ENCODE results near the gene ZNF726. TPM values are rescaled to one million over a fixed set of nuclear protein-coding genes. Genes with fewer than 3 reads are reported as not detected.
A peak's percentile ranks its signal among the peaks of the same experiment; 100 is the strongest.
"Not testable (repeated sequence)": the region's sequence is repeated elsewhere in the genome, so short reads cannot be mapped to it uniquely, and the experiment has no call there.

The ZNF726 gene
- total and polyA plus RNA-seq, 3 experiments from 2014 or later = 1.6 to 13.1 (median 12.6) TPM

- Histone ChIP-seq H3K27me3 (ENCODE audit: insufficient read depth, low read length, poor library complexity, severe bottlenecking) (no peaks in the 10 kb centered on the region), H3K4me3 (ENCODE audit: low read length) (no peak overlapping the region), H3K4me1 (ENCODE audit: insufficient read depth, low read length) (no peaks in the 10 kb centered on the region), H3K9me3 (ENCODE audit: low read length) (no peaks in the 10 kb centered on the region), H3K27ac (ENCODE audit: low read depth, low read length) (no peak overlapping the region), H3K36me3 (ENCODE audit: insufficient read depth, low read length) (no peaks in the 10 kb centered on the region)
- H3K36me3 Mint-ChIP-seq = peaks cover 4 to 63% (median 11%) of the 10 kb centered on the region in 3 donors
- POLR2A ChIA-PET = no interaction called here
- H3K4me1 Mint-ChIP-seq = peaks cover 15 to 20% (median 19%) of the 10 kb centered on the region in 3 donors
- H3K4me3 Mint-ChIP-seq = peak overlapping the region in 6 of 7 donors; percentile 26 to 70 (median 42)
- CTCF ChIA-PET = no interaction called here
- H3K27me3 Mint-ChIP-seq = peaks cover 0 to 1% of the 10 kb centered on the region in 2 donors
- peaks cover 14 to 33% (median 16%) of the 10 kb centered on the region in 5 donors for H3K9me3 Mint-ChIP-seq
- peak overlapping the region in 3 of 8 donors; percentile 38 to 48 (median 41) for H3K27ac Mint-ChIP-seq
- no peak for DNase-seq
Measured at GRCh38 chr19:23946569-23946968, 31.9 kb downstream of the ZNF726 start.

GRCh38 chr19:23949611-23950010 is 34.9 kb downstream of the ZNF726 start:
- ChIA-PET POLR2A (no interaction called here), CTCF (no interaction called here)
- Mint-ChIP-seq H3K27me3 (peaks cover 0 to 1% of the 10 kb centered on the region in 2 donors), H3K27ac (no peak overlapping the region), H3K36me3 (peaks cover 3 to 44% (median 9%) of the 10 kb centered on the region in 3 donors), H3K4me3 (no peak overlapping the region), H3K4me1 (peaks cover 15 to 20% (median 19%) of the 10 kb centered on the region in 3 donors), H3K9me3 (peaks cover 9 to 23% (median 13%) of the 10 kb centered on the region in 5 donors)
- Histone ChIP-seq H3K4me1 (ENCODE audit: insufficient read depth, low read length) (no peaks in the 10 kb centered on the region), H3K27me3 (ENCODE audit: insufficient read depth, low read length, poor library complexity, severe bottlenecking) (no peaks in the 10 kb centered on the region), H3K36me3 (ENCODE audit: insufficient read depth, low read length) (no peaks in the 10 kb centered on the region), H3K27ac (ENCODE audit: low read depth, low read length) (no peak overlapping the region), H3K9me3 (ENCODE audit: low read length) (no peaks in the 10 kb centered on the region), H3K4me3 (ENCODE audit: low read length) (no peak overlapping the region)
- DNase-seq = no peak

GRCh38 chr19:23956051-23956450 is 41.4 kb downstream of the ZNF726 start:
- H3K4me1 Mint-ChIP-seq = no peaks in the 10 kb centered on the region
- H3K27ac ChIP-seq (ENCODE audit: low read depth, low read length) = no peak overlapping the region
- ChIA-PET CTCF (no interaction called here), POLR2A (no interaction called here)
- no peaks in the 10 kb centered on the region for H3K9me3 ChIP-seq (ENCODE audit: low read length)
- H3K4me3 ChIP-seq (ENCODE audit: low read length) = no peak overlapping the region
- H3K36me3 ChIP-seq (ENCODE audit: insufficient read depth, low read length) = no peaks in the 10 kb centered on the region
- H3K9me3 Mint-ChIP-seq = peaks cover 0 to 2% (median 0%) of the 10 kb centered on the region in 5 donors
- no peaks in the 10 kb centered on the region for H3K27me3 ChIP-seq (ENCODE audit: insufficient read depth, low read length, poor library complexity, severe bottlenecking)
- DNase-seq = no peak
- no peaks in the 10 kb centered on the region for H3K4me1 ChIP-seq (ENCODE audit: insufficient read depth, low read length)
- H3K4me3 Mint-ChIP-seq = no peak overlapping the region
- H3K27me3 Mint-ChIP-seq = peaks cover 0 to 2% of the 10 kb centered on the region in 2 donors
- no peak overlapping the region for H3K27ac Mint-ChIP-seq
- peaks cover 0 to 2% (median 0%) of the 10 kb centered on the region in 3 donors for H3K36me3 Mint-ChIP-seq

- Histone ChIP-seq H3K4me3 (ENCODE audit: low read length) (no peak overlapping the region), H3K4me1 (ENCODE audit: insufficient read depth, low read length) (no peaks in the 10 kb centered on the region), H3K36me3 (ENCODE audit: insufficient read depth, low read length) (no peaks in the 10 kb centered on the region), H3K27me3 (ENCODE audit: insufficient read depth, low read length, poor library complexity, severe bottlenecking) (no peaks in the 10 kb centered on the region), H3K9me3 (ENCODE audit: low read length) (no peaks in the 10 kb centered on the region), H3K27ac (ENCODE audit: low read depth, low read length) (no peak overlapping the region)
- POLR2A ChIA-PET = no interaction called here
- DNase-seq = no peak
- CTCF ChIA-PET = interaction anchor here (1.0 kb wide), 1 partner anchor 76 kb away, joined by 3 read pairs; no protein-coding TSS in a partner anchor
- Mint-ChIP-seq H3K9me3 (peaks cover 0 to 2% (median 0%) of the 10 kb centered on the region in 5 donors), H3K36me3 (peaks cover 0 to 2% (median 0%) of the 10 kb centered on the region in 3 donors), H3K27me3 (peaks cover 0 to 2% of the 10 kb centered on the region in 2 donors), H3K4me3 (no peak overlapping the region), H3K4me1 (no peaks in the 10 kb centered on the region), H3K27ac (no peak overlapping the region)
Measured at GRCh38 chr19:23957660-23958281, 43.1 kb downstream of the ZNF726 start.

GRCh38 chr19:23963396-23963795 is 48.7 kb downstream of the ZNF726 start:
- H3K27me3 ChIP-seq (ENCODE audit: insufficient read depth, low read length, poor library complexity, severe bottlenecking); H3K36me3 ChIP-seq (ENCODE audit: insufficient read depth, low read length); H3K36me3 Mint-ChIP-seq; H3K9me3 ChIP-seq (ENCODE audit: low read length); H3K4me3 Mint-ChIP-seq; H3K4me1 ChIP-seq (ENCODE audit: insufficient read depth, low read length); H3K4me1 Mint-ChIP-seq; H3K27ac Mint-ChIP-seq; DNase-seq; H3K27ac ChIP-seq (ENCODE audit: low read depth, low read length); H3K4me3 ChIP-seq (ENCODE audit: low read length); H3K9me3 Mint-ChIP-seq; POLR2A ChIA-PET; CTCF ChIA-PET: not testable (repeated sequence)
- H3K27me3 Mint-ChIP-seq = peaks cover 6 to 18% of the 10 kb centered on the region in 2 donors

GRCh38 chr19:23963881-23964280 is 49.2 kb downstream of the ZNF726 start:
- H3K9me3 Mint-ChIP-seq; H3K4me1 ChIP-seq (ENCODE audit: insufficient read depth, low read length); H3K27ac ChIP-seq (ENCODE audit: low read depth, low read length); CTCF ChIA-PET; POLR2A ChIA-PET; H3K4me1 Mint-ChIP-seq; DNase-seq; H3K4me3 Mint-ChIP-seq; H3K27me3 ChIP-seq (ENCODE audit: insufficient read depth, low read length, poor library complexity, severe bottlenecking); H3K36me3 ChIP-seq (ENCODE audit: insufficient read depth, low read length); H3K36me3 Mint-ChIP-seq; H3K4me3 ChIP-seq (ENCODE audit: low read length); H3K9me3 ChIP-seq (ENCODE audit: low read length); H3K27ac Mint-ChIP-seq: not testable (repeated sequence)
- peaks cover 6 to 23% of the 10 kb centered on the region in 2 donors for H3K27me3 Mint-ChIP-seq

GRCh38 chr19:23964334-23964733 is 49.6 kb downstream of the ZNF726 start:
- POLR2A ChIA-PET; H3K4me1 ChIP-seq (ENCODE audit: insufficient read depth, low read length); H3K9me3 Mint-ChIP-seq; H3K4me1 Mint-ChIP-seq; H3K27ac Mint-ChIP-seq; H3K27ac ChIP-seq (ENCODE audit: low read depth, low read length); H3K4me3 ChIP-seq (ENCODE audit: low read length); H3K36me3 ChIP-seq (ENCODE audit: insufficient read depth, low read length); H3K36me3 Mint-ChIP-seq; H3K9me3 ChIP-seq (ENCODE audit: low read length); DNase-seq; CTCF ChIA-PET; H3K27me3 ChIP-seq (ENCODE audit: insufficient read depth, low read length, poor library complexity, severe bottlenecking); H3K4me3 Mint-ChIP-seq: not testable (repeated sequence)
- peaks cover 6 to 27% of the 10 kb centered on the region in 2 donors for H3K27me3 Mint-ChIP-seq

- CTCF ChIA-PET = no interaction called here
- H3K27ac Mint-ChIP-seq = no peak overlapping the region
- peaks cover 5 to 6% (median 5%) of the 10 kb centered on the region in 3 donors for H3K4me1 Mint-ChIP-seq
- no peaks in the 10 kb centered on the region for H3K9me3 ChIP-seq (ENCODE audit: low read length)
- POLR2A ChIA-PET = no interaction called here
- H3K27me3 Mint-ChIP-seq = peaks cover 24 to 46% of the 10 kb centered on the region in 2 donors
- no peaks in the 10 kb centered on the region for H3K36me3 ChIP-seq (ENCODE audit: insufficient read depth, low read length)
- no peaks in the 10 kb centered on the region for H3K4me1 ChIP-seq (ENCODE audit: insufficient read depth, low read length)
- H3K4me3 ChIP-seq (ENCODE audit: low read length) = no peak overlapping the region
- H3K27me3 ChIP-seq (ENCODE audit: insufficient read depth, low read length, poor library complexity, severe bottlenecking) = no peaks in the 10 kb centered on the region
- DNase-seq = no peak
- peaks cover 0 to 5% (median under 1%) of the 10 kb centered on the region in 5 donors for H3K9me3 Mint-ChIP-seq
- H3K27ac ChIP-seq (ENCODE audit: low read depth, low read length) = no peak overlapping the region
- H3K36me3 Mint-ChIP-seq = no peaks in the 10 kb centered on the region
- H3K4me3 Mint-ChIP-seq = no peak overlapping the region
Measured at GRCh38 chr19:23969630-23970029, 54.9 kb downstream of the ZNF726 start.

All from CD8-positive, alpha-beta memory T cell (primary cell).